Activated B cell treated with CpG ODN at 0.5 μM for 24 hours (primary cell): ENCODE data around the gene MACROD2. TPM values are rescaled to one million over a fixed set of nuclear protein-coding genes. Genes with fewer than 3 reads are reported as not detected.

Experiments used
- ATAC-seq: fragments of 200-7000 bp; cut with Tn5 transposase; one replicate; pipeline ENCODE4 v1.10.0; 2021; ENCODE audit warnings: low read depth, mild to moderate bottlenecking, moderate library complexity
- CTCF ChIA-PET: fragments of 350-600 bp; sonication (Branson Sonifier 250); formaldehyde crosslinking; loops from one replicate; lab custom pipeline; 2021; ENCODE audit warnings: antibody characterized with exemption; lab: Charles Lee
- POLR2A ChIA-PET: fragments of 350-600 bp; sonication (Branson Sonifier 250); formaldehyde crosslinking; loops from one replicate; lab custom pipeline; 2021; ENCODE audit warnings: antibody characterized with exemption; lab: Charles Lee
- DNase-seq: peaks from one replicate; pipeline ENCODE4 v3.0.0; 2022
- H3K27ac Mint-ChIP-seq: one replicate; pipeline ENCODE4 v1.8.0; 2020; ENCODE audit warnings: mixed read lengths
- H3K27me3 Mint-ChIP-seq: one replicate; pipeline ENCODE4 v1.8.0; 2021; ENCODE audit warnings: mixed read lengths
- H3K36me3 Mint-ChIP-seq: one replicate; pipeline ENCODE4 v1.8.0; 2021; ENCODE audit warnings: low read depth, mixed read lengths
- H3K4me1 Mint-ChIP-seq: one replicate; pipeline ENCODE4 v1.8.0; 2021; ENCODE audit warnings: mixed read lengths
- H3K4me3 Mint-ChIP-seq: one replicate; pipeline ENCODE4 v1.8.0; 2020; ENCODE audit warnings: mild to moderate bottlenecking, mixed read lengths
- H3K9me3 Mint-ChIP-seq: one replicate; pipeline ENCODE4 v1.8.0; 2020; ENCODE audit warnings: mixed read lengths
- CTCF ChIP-seq: fragments of 200-600 bp; IDR thresholded peaks from one replicate; pipeline ENCODE4 v1.8.0; 2022; ENCODE audit warnings: antibody characterized with exemption, mild to moderate bottlenecking
- intact Hi-C: fragments of 100-400 bp; cut with micrococcal nuclease; formaldehyde crosslinking; loops from one replicate; pipeline ENCODE4 v1.15.1; 2024
- total RNA-seq: library from RNA; stranded (reverse); gene quantifications from 2 replicates; pipeline ENCODE4 v1.2.3, GENCODE V29; 2022

MACROD2 gene
- total RNA-seq, 1 donor from 2014 or later, result 55.1 TPM

- TF ChIP-seq CTCF, result no peak
- Mint-ChIP-seq H3K27ac (no peak overlapping the region), H3K9me3 (no peaks in the 10 kb centered on the region), H3K27me3 (no peaks in the 10 kb centered on the region), H3K4me1 (no peaks in the 10 kb centered on the region), H3K36me3 (no peaks in the 10 kb centered on the region), H3K4me3 (no peak overlapping the region)
- POLR2A ChIA-PET, result no interaction called here
- intact Hi-C loops, result no loop called here
- DNase-seq (no peak), ATAC-seq (no peak)
- CTCF ChIA-PET, result no interaction called here
Observed at GRCh38 chr20:14957402-14957801, 962.1 kb downstream of the MACROD2 start.

- peaks cover 2% of the 10 kb centered on the region for H3K27me3 Mint-ChIP-seq
- no peak for TF ChIP-seq CTCF
- H3K4me3 Mint-ChIP-seq, result no peak overlapping the region
- no peak overlapping the region for H3K27ac Mint-ChIP-seq
- H3K4me1 Mint-ChIP-seq, result no peaks in the 10 kb centered on the region
- intact Hi-C loops, result no loop called here
- ChIA-PET CTCF (no interaction called here), POLR2A (no interaction called here)
- ATAC-seq (no peak), DNase-seq (no peak)
- no peaks in the 10 kb centered on the region for H3K9me3 Mint-ChIP-seq
- H3K36me3 Mint-ChIP-seq, result no peaks in the 10 kb centered on the region
Observed at GRCh38 chr20:14958626-14959025, 963.3 kb downstream of the MACROD2 start.

- H3K4me3 Mint-ChIP-seq, result no peak overlapping the region
- ATAC-seq, result no peak
- H3K4me1 Mint-ChIP-seq, result no peaks in the 10 kb centered on the region
- no peaks in the 10 kb centered on the region for H3K36me3 Mint-ChIP-seq
- CTCF ChIA-PET, result no interaction called here
- POLR2A ChIA-PET, result no interaction called here
- H3K9me3 Mint-ChIP-seq, result no peaks in the 10 kb centered on the region
- TF ChIP-seq CTCF, result no peak
- H3K27ac Mint-ChIP-seq, result no peak overlapping the region
- peaks cover 3% of the 10 kb centered on the region for H3K27me3 Mint-ChIP-seq
- DNase-seq, result no peak
- intact Hi-C loops, result no loop called here
Observed at GRCh38 chr20:14959506-14960475, 964.5 kb downstream of the MACROD2 start.

- intact Hi-C loops, result no loop called here
- H3K27ac Mint-ChIP-seq, result no peak overlapping the region
- no peak overlapping the region for H3K4me3 Mint-ChIP-seq
- H3K9me3 Mint-ChIP-seq, result no peaks in the 10 kb centered on the region
- ChIA-PET POLR2A (no interaction called here), CTCF (no interaction called here)
- DNase-seq, result no peak
- H3K4me1 Mint-ChIP-seq, result no peaks in the 10 kb centered on the region
- H3K36me3 Mint-ChIP-seq, result no peaks in the 10 kb centered on the region
- H3K27me3 Mint-ChIP-seq, result peaks cover 3% of the 10 kb centered on the region
- no peak for TF ChIP-seq CTCF
- ATAC-seq, result no peak
Observed at GRCh38 chr20:14960831-14961230, 965.5 kb downstream of the MACROD2 start.

- Mint-ChIP-seq H3K4me1 (no peaks in the 10 kb centered on the region), H3K27me3 (peaks cover 6% of the 10 kb centered on the region), H3K4me3 (no peak overlapping the region), H3K36me3 (no peaks in the 10 kb centered on the region), H3K9me3 (no peaks in the 10 kb centered on the region), H3K27ac (no peak overlapping the region)
- CTCF ChIA-PET, result no interaction called here
- DNase-seq, result no peak
- no peak for TF ChIP-seq CTCF
- POLR2A ChIA-PET, result no interaction called here
- ATAC-seq, result no peak
- intact Hi-C loops, result no loop called here
Observed at GRCh38 chr20:14963262-14963663, 967.9 kb downstream of the MACROD2 start.
